GM12864 (cell line): ENCODE measurements around the gene CDH18.

Source experiments
- DNase-seq: peaks from one replicate; pipeline ENCODE4 v3.0.0-alpha.2; 2011; ENCODE audit warnings: low read depth
- H3K4me3 ChIP-seq: 2 replicates; pipeline ENCODE4 v1.5.1; 2011; ENCODE audit warnings: mild to moderate bottlenecking, low read depth, low read length, control low read depth
- TF ChIP-seq, protein P1 (sequence below): IDR thresholded peaks from 2 replicates; pipeline ENCODE4 v1.5.1; 2011; ENCODE audit warnings: low read depth, mild to moderate bottlenecking, moderate library complexity, low read length, control low read depth, inconsistent platforms; ENCODE audit errors: missing control alignments

Gene CDH18

DNA sequence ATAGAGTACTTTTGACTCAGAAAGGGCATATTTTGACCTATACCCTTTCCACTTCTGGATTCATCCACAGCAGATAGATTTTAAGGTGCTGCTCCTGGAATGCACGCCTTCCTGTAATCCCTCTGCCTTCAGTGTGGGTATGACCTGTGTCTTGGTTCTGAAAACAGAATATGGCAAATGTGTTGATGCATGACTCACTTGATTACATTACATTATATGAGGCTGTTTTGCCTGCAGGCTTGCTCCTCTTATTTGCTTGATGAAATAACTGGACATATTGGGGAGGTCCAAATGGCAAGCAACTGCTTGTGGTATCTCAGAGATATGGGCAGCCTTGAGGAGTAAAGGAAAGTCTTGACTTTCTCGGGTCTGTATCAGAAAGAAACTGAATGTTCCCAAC, 468.6 kb downstream of the CDH18 start:
- no peak overlapping the region for H3K4me3 ChIP-seq
- DNase-seq: no peak
- TF ChIP-seq, protein P1, sequence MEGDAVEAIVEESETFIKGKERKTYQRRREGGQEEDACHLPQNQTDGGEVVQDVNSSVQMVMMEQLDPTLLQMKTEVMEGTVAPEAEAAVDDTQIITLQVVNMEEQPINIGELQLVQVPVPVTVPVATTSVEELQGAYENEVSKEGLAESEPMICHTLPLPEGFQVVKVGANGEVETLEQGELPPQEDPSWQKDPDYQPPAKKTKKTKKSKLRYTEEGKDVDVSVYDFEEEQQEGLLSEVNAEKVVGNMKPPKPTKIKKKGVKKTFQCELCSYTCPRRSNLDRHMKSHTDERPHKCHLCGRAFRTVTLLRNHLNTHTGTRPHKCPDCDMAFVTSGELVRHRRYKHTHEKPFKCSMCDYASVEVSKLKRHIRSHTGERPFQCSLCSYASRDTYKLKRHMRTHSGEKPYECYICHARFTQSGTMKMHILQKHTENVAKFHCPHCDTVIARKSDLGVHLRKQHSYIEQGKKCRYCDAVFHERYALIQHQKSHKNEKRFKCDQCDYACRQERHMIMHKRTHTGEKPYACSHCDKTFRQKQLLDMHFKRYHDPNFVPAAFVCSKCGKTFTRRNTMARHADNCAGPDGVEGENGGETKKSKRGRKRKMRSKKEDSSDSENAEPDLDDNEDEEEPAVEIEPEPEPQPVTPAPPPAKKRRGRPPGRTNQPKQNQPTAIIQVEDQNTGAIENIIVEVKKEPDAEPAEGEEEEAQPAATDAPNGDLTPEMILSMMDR: no peak

DNA sequence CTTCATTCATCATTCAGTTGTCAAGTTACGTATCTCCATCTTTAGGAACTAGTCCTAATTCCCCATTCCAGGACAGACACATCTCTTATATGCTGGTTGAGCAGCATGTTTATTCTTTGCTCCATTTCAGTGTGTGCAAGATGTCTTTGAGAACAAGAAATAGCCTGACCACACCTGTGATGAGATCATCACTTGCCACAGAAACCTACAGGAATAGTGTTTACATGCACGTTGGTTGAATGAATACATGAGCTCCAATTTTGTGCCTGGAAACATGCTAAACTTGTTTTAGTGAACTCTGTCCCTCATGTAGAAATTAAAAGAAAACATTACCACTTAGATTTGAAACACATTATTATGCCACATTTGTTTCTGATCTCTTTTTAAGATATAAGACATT, 489.1 kb downstream of the CDH18 start:
- no peak overlapping the region for H3K4me3 ChIP-seq
- no peak for DNase-seq
- TF ChIP-seq, protein P1: no peak

DNA sequence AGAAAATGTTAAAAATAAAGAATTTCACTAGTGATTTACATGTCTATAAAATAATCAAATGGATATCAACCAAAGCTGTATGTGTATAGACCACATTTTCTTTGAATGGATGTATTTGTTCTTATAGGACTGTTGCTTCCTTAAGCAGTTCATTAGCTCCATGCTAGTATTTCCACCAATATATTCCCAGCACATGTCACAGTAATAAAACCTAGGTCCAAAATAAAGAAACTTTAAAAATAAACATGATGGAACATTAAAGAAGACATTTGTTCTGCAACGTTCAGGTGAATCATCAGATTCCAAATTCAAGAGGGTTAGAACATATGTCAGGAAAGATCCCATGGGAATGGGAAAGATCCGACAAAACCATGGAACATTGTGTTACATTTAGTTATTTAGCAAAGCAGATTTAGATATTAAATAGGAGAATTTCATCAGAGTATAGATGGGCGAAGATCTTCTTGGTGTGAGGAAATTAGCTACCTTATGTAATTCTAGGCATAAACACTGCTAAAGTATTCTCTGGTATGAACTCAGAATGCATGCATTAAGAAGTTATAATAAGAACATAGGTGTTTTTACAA, 490.7 kb downstream of the CDH18 start:
- TF ChIP-seq, protein P1: no peak
- DNase-seq: no peak

DNA sequence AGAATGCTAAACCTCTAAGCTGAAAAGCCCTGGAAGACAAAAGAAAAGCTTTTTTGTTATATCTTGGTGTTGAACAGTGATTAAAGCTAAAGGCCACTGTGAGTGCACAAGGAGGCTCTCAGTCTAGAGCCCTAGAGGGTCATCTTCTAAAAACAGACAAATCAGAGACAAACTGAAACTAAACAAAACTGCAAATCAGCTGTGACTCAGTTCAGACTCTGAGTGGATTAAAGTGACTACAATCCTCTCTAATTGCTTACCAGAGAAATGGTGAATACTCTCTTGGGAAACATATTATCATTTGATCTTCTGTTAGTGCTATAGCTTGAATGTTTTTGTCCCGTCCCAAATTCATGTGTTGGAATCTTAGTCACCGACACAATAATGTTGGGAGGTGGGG, 491.9 kb downstream of the CDH18 start:
- TF ChIP-seq, protein P1: no peak
- DNase-seq: no peak
- no peak overlapping the region for H3K4me3 ChIP-seq

More for the DNA sequence above, 490.7 kb downstream of the CDH18 start:
- H3K4me3 ChIP-seq: no peak overlapping the region

DNA sequence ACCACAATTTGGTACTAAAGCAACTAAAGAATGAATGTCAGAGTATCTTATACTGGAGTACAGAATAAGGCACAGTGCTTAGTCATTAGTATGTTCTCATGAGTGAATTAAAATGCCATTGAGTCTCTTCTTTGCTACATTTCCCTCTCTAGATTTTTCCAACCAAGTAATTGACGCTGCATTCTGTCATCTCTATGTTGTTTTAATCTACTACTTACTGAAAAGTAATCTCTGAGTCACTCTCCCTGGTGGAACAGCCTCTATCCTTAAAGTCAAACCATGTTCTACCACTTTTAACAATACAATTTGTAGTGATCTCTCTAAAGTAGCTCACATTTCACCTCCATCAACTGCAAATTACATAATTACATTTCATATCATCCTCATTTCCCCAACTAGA, 495.1 kb downstream of the CDH18 start:
- DNase-seq: no peak

DNA sequence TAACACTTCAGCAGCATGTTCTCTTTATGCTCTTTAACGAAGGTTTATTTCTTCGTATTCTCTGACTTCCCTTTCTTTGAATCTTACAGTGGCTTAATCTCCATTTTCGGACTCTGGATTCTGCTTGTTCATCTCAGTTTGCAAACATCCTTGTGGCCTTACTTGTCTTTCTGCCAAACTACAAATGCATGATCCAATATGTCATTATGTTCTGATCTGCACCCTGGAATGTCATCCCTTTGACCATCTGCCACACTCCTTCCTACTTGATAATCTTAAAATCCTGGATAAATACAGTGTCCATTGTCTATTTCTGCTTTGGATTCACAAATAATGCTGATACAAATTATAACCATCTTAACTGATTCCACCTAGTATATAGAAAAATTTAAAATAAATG, 499.2 kb downstream of the CDH18 start:
- no peak overlapping the region for H3K4me3 ChIP-seq
- TF ChIP-seq, protein P1: no peak
- DNase-seq: no peak

More for the DNA sequence above, 495.1 kb downstream of the CDH18 start:
- TF ChIP-seq, protein P1: no peak
- H3K4me3 ChIP-seq: no peak overlapping the region

DNA sequence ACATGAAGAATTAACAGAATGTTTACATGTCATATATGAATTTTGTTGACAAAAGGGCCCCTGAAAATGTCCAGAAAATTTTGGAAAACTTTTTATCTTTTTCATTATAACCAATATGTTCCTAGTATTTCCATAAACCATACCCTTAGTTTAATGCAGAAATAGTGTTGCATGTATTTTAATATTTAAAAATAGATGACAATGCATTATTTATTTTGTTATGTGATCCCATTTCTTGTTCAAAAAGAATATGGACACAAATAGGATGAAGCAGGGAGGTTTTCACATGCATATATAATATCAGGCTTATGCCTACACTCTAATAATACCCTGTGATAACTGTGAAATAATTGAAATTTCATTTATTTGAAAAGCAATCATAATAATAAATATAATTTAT, 500.5 kb downstream of the CDH18 start:
- no peak for DNase-seq
- H3K4me3 ChIP-seq: no peak overlapping the region
- TF ChIP-seq, protein P1: no peak
